Trophoblast cell (in vitro differentiated cells and primary cell): ENCODE results near the gene CNPY4.

Source experiments
- DNase-seq, 2 donors: peaks; one replicate each; pipeline ENCODE4 v3.0.0-alpha.2; 2016
- H2AFZ ChIP-seq: 2 replicates; pipeline ENCODE4 v1.6.1; 2013; ENCODE audit warnings: low read length, moderate library complexity, mild to moderate bottlenecking; ENCODE audit not compliant: insufficient read depth, poor library complexity
- H2AK5ac ChIP-seq: 2 replicates; pipeline ENCODE4 v1.6.1; 2013; ENCODE audit warnings: mild to moderate bottlenecking, low read length
- H2BK120ac ChIP-seq: 2 replicates; pipeline ENCODE4 v1.6.1; 2013; ENCODE audit warnings: low read length, mild to moderate bottlenecking, moderate library complexity; ENCODE audit not compliant: insufficient read depth, poor library complexity
- H2BK12ac ChIP-seq: 2 replicates; pipeline ENCODE4 v1.6.1; 2013; ENCODE audit warnings: mild to moderate bottlenecking, low read length, moderate library complexity
- H2BK5ac ChIP-seq: 2 replicates; pipeline ENCODE4 v1.6.1; 2013; ENCODE audit warnings: low read length, low read depth, moderate library complexity, mild to moderate bottlenecking; ENCODE audit not compliant: poor library complexity
- H3K14ac ChIP-seq: 2 replicates; pipeline ENCODE4 v1.6.1; 2013; ENCODE audit warnings: mild to moderate bottlenecking, low read length
- H3K18ac ChIP-seq: 2 replicates; pipeline ENCODE4 v1.6.1; 2013; ENCODE audit warnings: mild to moderate bottlenecking, low read length
- H3K23ac ChIP-seq: 2 replicates; pipeline ENCODE4 v1.6.1; 2013; ENCODE audit warnings: low read length
- H3K27ac ChIP-seq: 2 replicates; pipeline ENCODE4 v1.5.1; 2013; ENCODE audit warnings: low read depth, mild to moderate bottlenecking, inconsistent platforms, low read length, moderate library complexity
- H3K27me3 ChIP-seq: 2 replicates; pipeline ENCODE4 v1.6.1; 2013; ENCODE audit warnings: inconsistent platforms, mild to moderate bottlenecking, low read length, moderate library complexity; ENCODE audit not compliant: insufficient read depth
- H3K36me3 ChIP-seq, 2 experiments: 1 replicate in 1 of 2; 2 replicates in 1 of 2; pipeline ENCODE4 v1.6.1; 2013; ENCODE audit warnings: low read length in 2 of 2, mild to moderate bottlenecking in 2 of 2, moderate library complexity in 1 of 2; ENCODE audit not compliant: insufficient read depth in 2 of 2, control insufficient read depth in 1 of 2
- H3K4ac ChIP-seq: 2 replicates; pipeline ENCODE4 v1.6.1; 2013; ENCODE audit warnings: low read depth, mild to moderate bottlenecking, low read length, moderate library complexity
- H3K4me1 ChIP-seq, 2 experiments: 1 replicate in 1 of 2; 2 replicates in 1 of 2; pipeline ENCODE4 v1.6.1; 2013; ENCODE audit warnings: low read length in 2 of 2, mild to moderate bottlenecking in 2 of 2, moderate library complexity in 1 of 2; ENCODE audit not compliant: insufficient read depth in 2 of 2, control insufficient read depth in 1 of 2
- H3K4me2 ChIP-seq: 2 replicates; pipeline ENCODE4 v1.6.1; 2013; ENCODE audit warnings: inconsistent platforms, mild to moderate bottlenecking, low read length, moderate library complexity
- H3K4me3 ChIP-seq: 2 replicates; pipeline ENCODE4 v1.5.1; 2013; ENCODE audit warnings: mild to moderate bottlenecking, low read depth, low read length, inconsistent platforms
- H3K79me1 ChIP-seq: one replicate; pipeline ENCODE4 v1.6.1; 2013; ENCODE audit warnings: low read length
- H3K79me2 ChIP-seq: 2 replicates; pipeline ENCODE4 v1.6.1; 2013; ENCODE audit warnings: low read length, mild to moderate bottlenecking; ENCODE audit not compliant: control insufficient read depth, insufficient read depth, poor library complexity
- H3K9ac ChIP-seq: 2 replicates; pipeline ENCODE4 v1.6.1; 2013; ENCODE audit warnings: mild to moderate bottlenecking, low read length
- H3K9me3 ChIP-seq: 2 replicates; pipeline ENCODE4 v1.6.1; 2013; ENCODE audit warnings: low read depth, mild to moderate bottlenecking, control low read depth, inconsistent platforms, low read length; ENCODE audit not compliant: insufficient read depth
- H4K12ac ChIP-seq: 2 replicates; pipeline ENCODE4 v1.6.1; 2013; ENCODE audit warnings: low read depth, mild to moderate bottlenecking, low read length, moderate library complexity
- H4K8ac ChIP-seq: 2 replicates; pipeline ENCODE4 v1.6.1; 2013; ENCODE audit warnings: low read depth, mild to moderate bottlenecking, low read length, moderate library complexity
- H4K91ac ChIP-seq: one replicate; pipeline ENCODE4 v1.6.1; 2013; ENCODE audit warnings: low read depth, mild to moderate bottlenecking, low read length, moderate library complexity
- whole genome bisulfite sequencing: extraction: QIAGEN DNeasy Blood & Tissue Kit; methylation state at CpG from one replicate; pipeline ENCODE4 v1.1.7; 2013; ENCODE audit warnings: missing lambda C conversion rate; ENCODE audit not compliant: insufficient read length, insufficient coverage; ENCODE audit errors: extremely low coverage; 5-methylcytosine and 5-hydroxymethylcytosine counted together

CNPY4 gene

GRCh38 chr7:100159099-100159623, 39.7 kb downstream of the CNPY4 start:
- Histone ChIP-seq H3K4me2 (peak overlapping the region; percentile 94), H3K4me1 (peaks cover 12 to 19% of the 10 kb centered on the region in 2 experiments), H4K12ac (peak overlapping the region; percentile 49), H2AFZ (peak overlapping the region; percentile 70), H3K9ac (peak overlapping the region; percentile 44), H2BK12ac (no peak overlapping the region), H2BK120ac (no peak overlapping the region), H3K27me3 (no peaks in the 10 kb centered on the region), H3K18ac (no peak overlapping the region), H3K27ac (peak overlapping the region; percentile 53), H2BK5ac (no peak overlapping the region), H3K23ac (no peak overlapping the region), H3K9me3 (peaks cover 4% of the 10 kb centered on the region), H3K79me1 (peaks cover 10% of the 10 kb centered on the region), H2AK5ac (no peak overlapping the region), H4K8ac (peak overlapping the region; percentile 92), H4K91ac (peak overlapping the region; percentile 65), H3K79me2 (peaks cover 4% of the 10 kb centered on the region), H3K4me3 (peak overlapping the region; percentile 72), H3K14ac (peak overlapping the region; percentile 53), H3K4ac (no peak overlapping the region), H3K36me3 (peaks cover 26 to 28% of the 10 kb centered on the region in 2 experiments)
- no CpG with 5 or more reads among the region's 7 CpGs for WGBS
- no peak for DNase-seq

GRCh38 chr7:100160067-100160466, 40.6 kb downstream of the CNPY4 start:
- Histone ChIP-seq H3K4me2 (no peak overlapping the region), H3K4me1 (peaks cover 12 to 19% of the 10 kb centered on the region in 2 experiments), H3K27ac (no peak overlapping the region), H3K36me3 (peaks cover 18 to 22% of the 10 kb centered on the region in 2 experiments), H2BK5ac (no peak overlapping the region), H4K91ac (no peak overlapping the region), H4K8ac (no peak overlapping the region), H3K4me3 (no peak overlapping the region), H2AFZ (no peak overlapping the region), H2AK5ac (no peak overlapping the region), H3K79me2 (peaks cover 4% of the 10 kb centered on the region), H3K9ac (no peak overlapping the region), H3K23ac (no peak overlapping the region), H3K4ac (no peak overlapping the region), H3K79me1 (peaks cover 10% of the 10 kb centered on the region), H2BK12ac (no peak overlapping the region), H4K12ac (no peak overlapping the region), H3K27me3 (no peaks in the 10 kb centered on the region), H2BK120ac (no peak overlapping the region), H3K9me3 (peaks cover 4% of the 10 kb centered on the region), H3K14ac (no peak overlapping the region), H3K18ac (no peak overlapping the region)
- no peak for DNase-seq
- WGBS, result no CpG with 5 or more reads among the region's 18 CpGs

DNA sequence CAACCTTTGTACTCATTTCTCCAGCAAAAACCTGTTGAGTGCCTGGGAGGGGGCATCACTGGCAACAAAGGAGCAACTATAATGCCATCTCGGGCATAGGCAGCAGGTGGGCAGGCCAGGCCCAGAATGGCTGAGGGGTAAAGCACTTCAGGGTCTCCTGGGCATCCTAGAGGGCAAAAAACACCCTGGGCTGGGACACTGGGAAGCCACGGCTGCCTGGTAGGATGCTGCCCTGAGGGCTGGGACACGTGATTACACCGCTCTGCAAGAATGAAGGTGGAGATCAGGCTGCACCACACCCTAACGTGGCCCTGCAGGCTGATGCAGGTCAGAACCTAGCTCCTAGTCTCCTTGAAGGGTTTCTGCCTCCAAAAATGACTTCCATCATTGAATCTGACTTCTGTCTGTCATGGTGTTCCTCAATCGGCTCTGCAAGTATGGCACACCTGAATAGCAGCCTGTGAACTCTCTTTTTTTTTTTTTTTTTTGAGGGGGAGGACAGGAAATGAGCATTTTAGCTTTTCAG, 43.6 kb downstream of the CNPY4 start:
- peak; percentile 92 to 95 for DNase-seq
- no peak overlapping the region for H3K4ac ChIP-seq
- H3K9ac ChIP-seq, result no peak overlapping the region
- peaks cover 15% of the 10 kb centered on the region for H3K27me3 ChIP-seq
- no peak overlapping the region for H2AFZ ChIP-seq
- H2AK5ac ChIP-seq, result no peak overlapping the region
- no peak overlapping the region for H4K91ac ChIP-seq
- peaks cover 8% of the 10 kb centered on the region for H3K79me1 ChIP-seq
- H3K4me1 ChIP-seq, result peaks cover 4 to 5% of the 10 kb centered on the region in 2 experiments
- H2BK5ac ChIP-seq, result no peak overlapping the region
- H3K14ac ChIP-seq, result no peak overlapping the region
- no peak overlapping the region for H4K12ac ChIP-seq
- no peak overlapping the region for H3K27ac ChIP-seq
- H2BK12ac ChIP-seq, result no peak overlapping the region
- H3K9me3 ChIP-seq, result peaks cover 3% of the 10 kb centered on the region
- H4K8ac ChIP-seq, result no peak overlapping the region
- H3K18ac ChIP-seq, result no peak overlapping the region
- no peak overlapping the region for H3K4me3 ChIP-seq
- H3K79me2 ChIP-seq, result peaks cover 4% of the 10 kb centered on the region
- H3K4me2 ChIP-seq, result no peak overlapping the region
- no CpG with 5 or more reads among the region's 6 CpGs for WGBS
- no peaks in the 10 kb centered on the region for H3K36me3 ChIP-seq
- no peak overlapping the region for H2BK120ac ChIP-seq
- H3K23ac ChIP-seq, result no peak overlapping the region

DNA sequence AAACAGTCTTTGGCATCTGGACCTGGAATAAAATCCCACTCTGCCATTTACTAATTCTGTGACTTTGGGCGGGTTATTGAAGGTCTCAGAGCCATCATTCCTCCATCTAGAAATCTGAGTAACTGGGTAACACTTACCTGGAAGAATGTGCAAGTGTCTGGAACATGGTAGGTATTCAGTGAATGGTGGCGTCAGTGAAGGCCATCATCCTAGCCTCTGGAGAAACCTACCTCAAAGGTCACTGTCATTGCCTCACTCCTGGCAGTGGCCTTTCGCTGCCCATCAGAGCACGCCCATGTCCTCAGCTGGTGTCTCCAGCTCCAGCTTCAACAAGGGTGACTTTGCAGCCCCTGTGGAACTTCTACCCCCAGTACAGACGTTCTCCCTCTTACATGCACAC, 44.4 kb downstream of the CNPY4 start:
- Histone ChIP-seq H2AK5ac (no peak overlapping the region), H4K91ac (no peak overlapping the region), H3K79me1 (peaks cover under 1% of the 10 kb centered on the region), H3K4me2 (no peak overlapping the region), H3K4me3 (no peak overlapping the region), H2AFZ (no peak overlapping the region), H2BK120ac (no peak overlapping the region), H3K4me1 (peaks cover 4 to 5% of the 10 kb centered on the region in 2 experiments), H3K18ac (no peak overlapping the region), H4K12ac (no peak overlapping the region), H3K27me3 (peaks cover 23% of the 10 kb centered on the region), H3K4ac (no peak overlapping the region), H3K9ac (no peak overlapping the region), H4K8ac (no peak overlapping the region), H2BK5ac (no peak overlapping the region), H3K14ac (no peak overlapping the region), H3K9me3 (peaks cover 3% of the 10 kb centered on the region), H2BK12ac (no peak overlapping the region), H3K36me3 (no peaks in the 10 kb centered on the region), H3K23ac (no peak overlapping the region), H3K27ac (no peak overlapping the region), H3K79me2 (no peaks in the 10 kb centered on the region)
- no CpG with 5 or more reads among the region's 5 CpGs for WGBS
- DNase-seq, result peak; percentile 67 to 84
